ENCODE measurements around the gene GNAT2. TPM values are rescaled to one million over a fixed set of nuclear protein-coding genes. Genes with fewer than 3 reads are reported as not detected.

The GNAT2 gene
- total and polyA plus RNA-seq, 10 of the 15 experiments (the other 5 are each of a cell fraction or from before 2014, with no cell fraction given), result 0.08 to 1.3 (median 0.41) TPM

DNA sequence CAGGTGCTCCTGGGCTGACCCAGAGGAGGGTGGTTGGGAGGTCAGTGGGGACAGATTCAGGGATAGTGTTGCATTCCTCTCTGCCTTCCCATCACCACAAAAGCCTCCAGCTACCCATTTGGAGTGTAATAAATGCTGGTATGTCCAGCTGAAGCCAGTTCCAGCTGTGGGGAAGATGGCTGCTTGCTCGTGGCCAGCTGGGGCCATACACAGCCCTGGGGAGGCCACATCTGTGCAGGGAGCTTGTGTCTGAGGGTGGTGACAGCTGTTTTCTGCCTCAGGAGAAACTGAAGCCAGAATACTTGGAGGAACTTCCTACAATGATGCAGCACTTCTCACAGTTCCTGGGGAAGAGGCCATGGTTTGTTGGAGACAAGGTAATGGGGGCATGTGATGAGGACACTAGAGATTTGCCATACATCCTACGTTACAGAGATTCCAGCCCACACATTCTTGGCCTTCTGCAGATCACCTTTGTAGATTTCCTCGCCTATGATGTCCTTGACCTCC lies 39.2 kb upstream of the GNAT2 start:
- Histone ChIP-seq H3K4me3 (no peak overlapping the region), H3K79me2 (ENCODE audit: control insufficient read depth, insufficient read depth, low read length) (no peaks in the 10 kb centered on the region; the same call in 1 of the 2 replicates), H3K4me1 (ENCODE audit: control insufficient read depth, insufficient read depth, low read length) (0 out of 2 replicates have a peak, but pooled peaks cover 4% of the 10 kb centered on the region), H3K9ac (ENCODE audit: control insufficient read depth, insufficient read depth, low read length) (no peak overlapping the region), H3K9me3 (replicated peaks; ENCODE audit: control insufficient read depth, insufficient read depth, low read length) (no peaks in the 10 kb centered on the region), H3K27me3 (replicated peaks in 1 of 2; ENCODE audit: control insufficient read depth in 2 of 2, insufficient read depth in 2 of 2, low read length in 1 of 2) (no peaks in the 10 kb centered on the region), H3K27ac (ENCODE audit: control insufficient read depth, insufficient read depth) (no peak overlapping the region), H4K20me1 (ENCODE audit: control insufficient read depth, insufficient read depth) (no peaks in the 10 kb centered on the region), H3K36me3 (ENCODE audit: control insufficient read depth in 2 of 2, insufficient read depth in 2 of 2, low read length in 1 of 2) (no peaks in the 10 kb centered on the region; a peak in 1 of 4 replicates), H3K4me2 (ENCODE audit: control insufficient read depth, insufficient read depth) (no peak overlapping the region), H2AFZ (ENCODE audit: control insufficient read depth, low read depth, low read length) (no peak overlapping the region)
- CTCF ChIA-PET, result interaction anchor here (0.8 to 10.8 kb wide), 6 partner anchors 9 to 326 kb away, joined by 3 to 299 read pairs (median 4); partner anchors contain the start of genes AHCYL1 and GSTM2
- no peak for DNase-seq (ENCODE audit: low read depth, low spot score)
- intact Hi-C loops (cut with micrococcal nuclease; ENCODE audit: unreplicated experiment), result loop anchor here (5.0 kb wide), 1 partner anchor 324 kb away; the partner anchor contains the start of gene AHCYL1
- ATAC-seq, result no peak
- no TSS peak for BruUV-seq (replicated peaks)
- no peak for FAIRE-seq
- TF ChIP-seq CHD2 (IDR thresholded peaks at IDR 0.05; ENCODE audit: borderline replicate concordance, low read depth, low read length) (no peak), MTA3 (IDR thresholded peaks at IDR 0.05; ENCODE audit: borderline replicate concordance, low read length) (no peak)
- TF ChIP-seq, protein P1, sequence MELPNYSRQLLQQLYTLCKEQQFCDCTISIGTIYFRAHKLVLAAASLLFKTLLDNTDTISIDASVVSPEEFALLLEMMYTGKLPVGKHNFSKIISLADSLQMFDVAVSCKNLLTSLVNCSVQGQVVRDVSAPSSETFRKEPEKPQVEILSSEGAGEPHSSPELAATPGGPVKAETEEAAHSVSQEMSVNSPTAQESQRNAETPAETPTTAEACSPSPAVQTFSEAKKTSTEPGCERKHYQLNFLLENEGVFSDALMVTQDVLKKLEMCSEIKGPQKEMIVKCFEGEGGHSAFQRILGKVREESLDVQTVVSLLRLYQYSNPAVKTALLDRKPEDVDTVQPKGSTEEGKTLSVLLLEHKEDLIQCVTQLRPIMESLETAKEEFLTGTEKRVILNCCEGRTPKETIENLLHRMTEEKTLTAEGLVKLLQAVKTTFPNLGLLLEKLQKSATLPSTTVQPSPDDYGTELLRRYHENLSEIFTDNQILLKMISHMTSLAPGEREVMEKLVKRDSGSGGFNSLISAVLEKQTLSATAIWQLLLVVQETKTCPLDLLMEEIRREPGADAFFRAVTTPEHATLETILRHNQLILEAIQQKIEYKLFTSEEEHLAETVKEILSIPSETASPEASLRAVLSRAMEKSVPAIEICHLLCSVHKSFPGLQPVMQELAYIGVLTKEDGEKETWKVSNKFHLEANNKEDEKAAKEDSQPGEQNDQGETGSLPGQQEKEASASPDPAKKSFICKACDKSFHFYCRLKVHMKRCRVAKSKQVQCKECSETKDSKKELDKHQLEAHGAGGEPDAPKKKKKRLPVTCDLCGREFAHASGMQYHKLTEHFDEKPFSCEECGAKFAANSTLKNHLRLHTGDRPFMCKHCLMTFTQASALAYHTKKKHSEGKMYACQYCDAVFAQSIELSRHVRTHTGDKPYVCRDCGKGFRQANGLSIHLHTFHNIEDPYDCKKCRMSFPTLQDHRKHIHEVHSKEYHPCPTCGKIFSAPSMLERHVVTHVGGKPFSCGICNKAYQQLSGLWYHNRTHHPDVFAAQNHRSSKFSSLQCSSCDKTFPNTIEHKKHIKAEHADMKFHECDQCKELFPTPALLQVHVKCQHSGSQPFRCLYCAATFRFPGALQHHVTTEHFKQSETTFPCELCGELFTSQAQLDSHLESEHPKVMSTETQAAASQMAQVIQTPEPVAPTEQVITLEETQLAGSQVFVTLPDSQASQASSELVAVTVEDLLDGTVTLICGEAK (IDR thresholded peaks at IDR 0.05; ENCODE audit: borderline replicate concordance), result no peak
- POLR2A ChIA-PET, result no interaction called here
- RAD21 ChIA-PET (ENCODE audit: unreplicated experiment), result no interaction called here
- WGBS (ENCODE audit: insufficient coverage, insufficient replicate concordance, low lambda C conversion rate, missing lambda C conversion rate), result 56% methylated on average over 3 of the region's 3 CpGs
- SMC1A ChIA-PET (ENCODE audit: uncharacterized antibody, unreplicated experiment), result no interaction called here
- in situ Hi-C loops (cut with MboI), result no loop called here

All from GM12878 (cell line).